Frontal cortex (tissue), 4 donors: ENCODE measurements around the gene ZNF550. TPM values are rescaled to one million over a fixed set of nuclear protein-coding genes. Genes with fewer than 3 reads are reported as not detected.
"Not testable (repeated sequence)": the region's sequence is repeated elsewhere in the genome, so short reads cannot be mapped to it uniquely, and the experiment has no call there.

Experiments used
- DNase-seq, 2 donors: peaks; one replicate each; pipeline ENCODE4 v3.0.0; 2012; ENCODE audit warnings: low spot score in 2 of 2
- FAIRE-seq: peaks from 2 replicates; lab custom pipeline; 2012; peaks lifted over from hg19 to GRCh38; lab: Jason Lieb, UNC
- total RNA-seq: library from RNA; depleted of rRNA; stranded (reverse); fragments of >200 nt; gene quantifications from one replicate; pipeline ENCODE4 v1.2.3, GENCODE V29; 2014
- donor health status: control.
- donor health status: control.
- donor health status: control.

Gene ZNF550
- total RNA-seq, 1 donor from 2014 or later: 11.4 TPM

DNA sequence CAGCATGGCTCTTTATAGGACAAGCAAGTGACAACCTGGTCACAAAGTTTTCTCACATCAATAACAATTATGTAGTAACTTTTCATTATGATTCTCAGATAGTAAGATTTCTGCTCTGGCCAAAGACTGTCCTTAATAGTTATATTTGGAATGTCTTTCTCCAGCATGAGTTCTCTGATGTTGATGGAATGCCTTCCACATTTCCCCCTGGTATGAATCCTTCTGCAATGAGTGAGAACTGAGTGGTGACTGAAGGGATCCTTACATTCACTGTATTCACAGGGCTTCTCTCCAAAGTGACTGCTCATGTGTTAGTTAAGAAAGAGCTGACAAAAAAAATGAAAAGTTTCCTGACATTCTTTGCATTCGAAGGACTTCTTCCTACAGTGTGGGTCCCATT, 13.2 kb downstream of the ZNF550 start:
- FAIRE-seq (no peak), DNase-seq (no peak)

GRCh38 chr19:57537953-57538547, 21.6 kb downstream of the ZNF550 start:
- no peak for FAIRE-seq
- DNase-seq: no peak

GRCh38 chr19:57527136-57527881, 32.4 kb downstream of the ZNF550 start, which contains the start of gene ZNF549:
TSS of gene ZNF549 (plus strand) at chr19:57527356. CDS start at chr19:57527574, 218 bp downstream.
- peak; percentile 80 to 92 for DNase-seq
- no peak for FAIRE-seq

DNA sequence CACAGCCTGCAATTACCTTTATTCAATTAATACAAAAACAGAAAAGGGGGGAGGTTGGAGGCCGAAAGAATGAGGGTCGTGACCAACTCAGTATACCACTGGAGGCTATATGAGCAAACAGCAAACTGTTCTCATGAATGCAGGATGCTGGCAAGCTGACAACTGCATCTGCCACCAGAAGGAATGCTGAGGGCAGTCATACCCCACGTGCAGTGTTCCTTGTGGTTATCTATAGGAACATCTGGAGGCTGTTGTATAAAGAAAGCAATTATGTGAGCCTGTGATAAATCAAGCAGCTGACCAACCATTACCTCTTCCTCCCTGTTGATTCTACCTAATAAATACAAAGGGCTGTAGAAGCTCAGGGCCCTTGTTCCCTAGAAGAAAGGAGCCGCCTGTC, 41.6 kb downstream of the ZNF550 start:
- FAIRE-seq, DNase-seq: not testable (repeated sequence)

DNA sequence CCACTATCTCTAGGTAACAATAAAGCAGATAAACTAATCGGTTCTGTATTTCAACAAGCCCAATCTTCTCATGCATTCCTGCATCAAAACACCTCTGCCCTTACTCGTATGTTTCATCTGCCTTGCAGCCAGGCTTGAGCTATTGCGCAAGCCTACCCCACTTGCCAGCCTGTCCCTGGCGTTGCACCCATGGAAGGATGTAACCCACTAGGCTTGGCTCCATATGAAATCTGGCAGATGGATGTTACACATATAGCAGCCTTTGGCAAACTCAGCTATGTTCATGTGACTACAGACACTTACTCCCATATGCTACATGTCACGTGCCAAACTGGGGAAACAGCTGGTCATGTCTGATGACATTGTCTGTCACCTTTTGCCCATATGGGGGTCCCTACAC, 44.4 kb downstream of the ZNF550 start:
- FAIRE-seq (no peak), DNase-seq (no peak)

DNA sequence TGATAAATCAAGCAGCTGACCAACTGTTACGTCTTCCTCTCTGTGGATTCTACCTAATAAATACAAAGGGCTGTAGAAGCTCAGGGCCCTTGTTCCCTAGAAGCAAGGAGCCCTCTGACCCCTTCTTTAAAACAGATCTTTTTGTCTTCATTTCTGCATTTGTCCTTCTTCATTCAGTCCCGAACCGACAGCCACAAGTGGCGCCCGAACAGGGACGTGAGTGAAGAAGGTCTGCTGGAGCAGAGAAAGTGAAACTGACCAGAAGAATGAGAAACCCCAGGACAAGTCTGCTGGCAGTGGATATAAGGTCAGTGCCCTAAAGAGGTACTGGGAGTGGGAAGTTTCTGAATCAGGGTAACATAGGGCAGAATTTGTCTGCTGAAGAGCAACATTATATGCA, 46.8 kb downstream of the ZNF550 start:
- DNase-seq: no peak

DNA sequence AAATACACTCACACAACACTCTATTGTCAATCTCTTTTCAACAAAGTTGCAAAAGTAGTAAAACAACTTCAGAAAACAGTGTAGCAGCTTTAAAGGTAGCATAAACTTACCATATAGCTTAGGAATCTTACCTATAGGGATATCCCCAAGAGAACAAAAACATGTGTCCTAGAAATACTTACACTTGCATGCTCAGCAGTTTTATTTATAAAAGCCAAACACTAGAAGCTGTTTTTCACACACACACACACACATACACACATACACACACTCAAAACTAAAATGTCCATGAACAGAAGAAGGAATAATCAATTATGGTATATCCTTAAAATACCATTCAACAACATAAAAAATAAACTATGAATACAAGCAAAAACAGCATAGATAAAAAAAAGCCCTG, 48.2 kb downstream of the ZNF550 start:
- no peak for FAIRE-seq

More for the DNA sequence above, 46.8 kb downstream of the ZNF550 start:
- no peak for FAIRE-seq

DNA sequence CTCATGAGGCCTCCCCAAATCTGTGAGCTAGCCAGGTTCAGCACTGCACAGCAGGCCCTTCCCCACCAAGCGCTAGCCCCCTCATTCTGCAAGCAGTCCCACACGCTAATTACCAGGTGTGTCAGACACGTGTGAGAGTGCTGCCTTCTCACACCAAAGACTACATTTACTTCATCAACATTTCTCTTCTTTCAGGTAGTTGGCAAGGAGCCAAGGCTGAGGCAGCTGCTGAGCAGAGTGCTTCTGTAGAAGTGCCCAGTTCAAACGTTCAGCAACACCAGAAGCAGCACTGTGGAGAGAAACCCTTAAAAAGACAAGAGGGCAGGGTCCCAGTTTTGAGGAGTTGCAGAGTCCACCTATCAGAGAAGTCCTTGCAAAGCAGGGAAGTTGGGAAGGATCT, 53.5 kb downstream of the ZNF550 start:
- no peak for FAIRE-seq
- DNase-seq: no peak

More for the DNA sequence above, 48.2 kb downstream of the ZNF550 start:
- DNase-seq: no peak

DNA sequence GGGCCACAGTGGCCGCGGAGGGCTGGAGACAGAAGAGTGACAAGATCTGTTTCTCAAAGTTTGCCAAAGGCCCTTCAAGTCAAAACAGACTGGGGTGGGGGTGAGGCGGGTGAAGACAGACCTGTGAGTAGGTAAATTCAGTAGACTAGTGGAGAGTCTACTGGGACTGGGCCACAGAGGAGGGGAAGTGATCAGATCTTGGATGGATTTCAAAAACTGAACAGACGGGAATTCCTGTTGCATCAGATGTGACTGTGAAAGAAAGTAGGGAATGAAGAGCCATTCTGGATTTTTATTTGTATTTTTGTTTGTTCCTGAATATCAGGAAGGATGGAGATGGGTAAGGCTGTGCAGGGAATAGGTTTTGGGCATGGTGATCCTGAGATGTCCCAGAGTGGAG, 59.3 kb downstream of the ZNF550 start:
- not testable (repeated sequence) for FAIRE-seq, DNase-seq

DNA sequence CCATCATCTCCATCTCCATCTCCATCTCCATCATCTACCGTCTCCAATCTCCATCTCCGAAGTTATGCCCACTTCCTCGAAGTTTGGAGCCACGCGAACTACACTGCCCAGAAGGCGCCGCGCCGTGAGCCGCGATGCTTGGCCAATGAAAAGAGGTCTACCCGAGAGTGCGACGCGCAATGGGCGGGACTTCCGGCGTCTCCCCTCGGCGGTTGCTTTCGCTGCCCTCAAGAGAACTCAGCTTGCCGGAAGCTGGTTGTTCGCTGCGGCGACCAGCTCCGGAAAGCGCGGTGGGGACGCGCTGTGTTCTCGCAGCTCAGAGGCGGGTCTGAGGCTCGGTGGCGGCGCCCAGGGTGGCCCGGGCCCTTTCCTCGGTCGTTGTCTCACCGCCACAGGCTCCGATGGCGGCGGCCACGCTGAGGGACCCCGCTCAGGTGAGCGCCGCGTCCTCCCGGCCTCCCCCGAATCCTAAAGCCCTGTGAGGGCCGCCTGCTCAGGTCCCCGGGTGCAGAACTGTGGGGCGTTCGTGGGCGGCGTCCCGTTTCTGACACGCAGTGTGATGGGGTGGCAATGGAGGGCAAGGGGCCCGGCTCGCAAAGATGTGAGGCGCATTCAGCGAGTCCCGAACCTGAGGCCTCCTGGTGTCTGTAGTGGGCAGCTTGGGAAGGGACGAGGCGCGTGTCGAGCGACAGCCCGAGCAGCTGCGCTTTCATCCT, 59.8 kb downstream of the ZNF550 start, which contains the start of gene ZNF773:
ZNF773 (plus strand) TSS at position 259 of the 716 bp plus-strand sequence; CDS start at position 402, 143 bp downstream.
- not testable (repeated sequence) for FAIRE-seq
- peak; percentile 74 to 87 for DNase-seq

DNA sequence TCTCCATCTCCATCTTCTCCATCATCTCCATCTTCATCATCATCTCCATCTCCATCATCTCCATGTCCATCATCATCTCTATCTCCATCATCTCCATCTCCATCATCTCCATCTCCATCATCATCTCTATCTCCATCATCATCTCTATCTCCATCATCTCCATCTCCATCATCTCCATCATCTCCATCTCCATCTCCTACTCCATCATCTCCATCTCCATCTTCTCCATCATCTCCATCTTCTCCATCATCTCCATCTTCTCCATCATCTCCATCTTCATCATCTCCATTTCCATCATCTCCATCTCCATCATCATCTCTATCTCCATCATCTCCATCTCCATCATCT, 60.4 kb downstream of the ZNF550 start:
- DNase-seq, FAIRE-seq: not testable (repeated sequence)

GRCh38 chr19:57488299-57488644, 71.4 kb downstream of the ZNF550 start:
- DNase-seq, FAIRE-seq: not testable (repeated sequence)

DNA sequence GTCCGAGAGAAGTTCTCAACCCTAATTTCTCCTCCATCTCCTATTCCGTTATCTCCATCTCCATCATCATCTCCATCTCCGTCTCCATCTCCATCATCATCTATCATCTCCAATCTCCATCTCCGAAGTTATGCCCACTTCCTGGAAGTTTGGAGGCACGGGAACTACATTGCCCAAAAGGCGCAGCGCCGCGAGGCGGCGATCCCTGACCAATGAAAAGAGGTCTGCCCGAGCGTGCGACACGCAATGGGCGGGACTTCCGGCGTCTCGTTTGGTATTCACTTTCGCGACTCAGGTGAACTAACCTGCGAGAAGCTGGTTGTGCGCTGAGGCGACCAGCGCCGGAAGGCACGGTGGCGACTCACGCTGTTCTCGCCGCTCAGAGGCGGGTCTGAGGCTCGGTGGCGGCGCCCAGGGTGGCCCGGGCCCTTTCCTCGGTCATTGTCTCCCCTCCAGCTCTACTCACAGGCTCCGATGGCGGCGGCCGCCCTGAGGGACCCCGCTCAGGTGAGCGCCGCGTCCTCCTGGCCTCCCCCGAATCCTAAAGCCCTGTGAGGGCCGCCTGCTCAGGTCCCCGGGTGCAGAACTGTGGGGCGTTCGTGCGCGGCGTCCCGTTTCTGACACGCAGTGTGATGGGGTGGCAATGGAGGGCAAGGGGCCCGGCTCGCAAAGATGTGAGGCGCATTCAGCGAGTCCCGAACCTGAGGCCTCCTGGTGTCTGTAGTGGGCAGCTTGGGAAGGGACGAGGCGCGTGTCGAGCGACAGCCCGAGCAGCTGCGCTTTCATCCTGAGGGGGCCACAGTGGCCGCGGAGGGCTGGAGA, 72.0 kb downstream of the ZNF550 start, which contains the start of gene ZNF419:
ZNF419 (plus strand) TSS at position 274 of the 822 bp plus-strand sequence; CDS start at position 475, 201 bp downstream.
- peak; percentile 90 to 91 for DNase-seq
- peak; percentile 6 for FAIRE-seq

Other genes starting within 250 kb of the ZNF550 start
- gene ZNF543, start 239.4 kb downstream of the ZNF550 start, total RNA-seq: 34.2 TPM
- 26.5 TPM for gene ZNF304, start 208.6 kb downstream of the ZNF550 start, total RNA-seq
- 36.7 TPM for gene TRAPPC2B, start 196.3 kb downstream of the ZNF550 start, total RNA-seq
- 13.5 TPM for gene ZNF547, start 196.3 kb downstream of the ZNF550 start, total RNA-seq
- gene ZNF548, start 170.0 kb downstream of the ZNF550 start, total RNA-seq: 45.7 TPM
- 27.7 TPM for gene ZNF17, start 148.7 kb downstream of the ZNF550 start, total RNA-seq
- gene ZNF749, start 124.5 kb downstream of the ZNF550 start, total RNA-seq: 37.9 TPM
- 4.9 TPM for gene VN1R1, start 102.7 kb downstream of the ZNF550 start, total RNA-seq
- gene ZNF772, start 82.3 kb downstream of the ZNF550 start, total RNA-seq: 66.0 TPM
- gene ZNF419, start 72.1 kb downstream of the ZNF550 start, total RNA-seq: 31.0 TPM
- 16.7 TPM for gene ZNF773, start 59.9 kb downstream of the ZNF550 start, total RNA-seq
- 20.0 TPM for gene ZNF549, start 32.5 kb downstream of the ZNF550 start, total RNA-seq
- gene ZNF416, start 19.0 kb upstream of the ZNF550 start, total RNA-seq: 12.2 TPM
- gene ZIK1, start 24.3 kb upstream of the ZNF550 start, total RNA-seq: 29.8 TPM
- gene ZNF530, start 40.0 kb upstream of the ZNF550 start, total RNA-seq: 3.7 TPM
- gene ZNF134, start 54.4 kb upstream of the ZNF550 start, total RNA-seq: 37.5 TPM
- 27.3 TPM for gene ZNF211, start 73.3 kb upstream of the ZNF550 start, total RNA-seq
- gene ZSCAN4, start 109.1 kb upstream of the ZNF550 start, total RNA-seq: not detected
- 24.5 TPM for gene ZNF551, start 122.1 kb upstream of the ZNF550 start, total RNA-seq
- gene ZNF154, start 149.3 kb upstream of the ZNF550 start, total RNA-seq: 33.0 TPM
- gene ZNF671, start 167.8 kb upstream of the ZNF550 start, total RNA-seq: 33.4 TPM
- gene ZNF776, start 187.0 kb upstream of the ZNF550 start, total RNA-seq: 53.4 TPM
- gene ZNF586, start 209.8 kb upstream of the ZNF550 start, total RNA-seq: 61.1 TPM